Measurements from ENCODE around the gene ARL13B.

GRCh38 chr3:93983408-93983807 lies 3.5 kb downstream of the ARL13B start:
- TF ChIP-seq CEBPB (IDR thresholded peaks at IDR 0.05) (no peak), EP300 (IDR thresholded peaks at IDR 0.05; ENCODE audit: borderline replicate concordance) (no peak), CREB1 (IDR thresholded peaks at IDR 0.05; ENCODE audit: low read depth) (no peak), RAD21 (IDR thresholded peaks at IDR 0.05; ENCODE audit: low read depth) (no peak), TCF12 (IDR thresholded peaks at IDR 0.05; ENCODE audit: low read depth) (no peak), YY1 (IDR thresholded peaks at IDR 0.05; ENCODE audit: low read depth) (no peak), TAF1 (IDR thresholded peaks at IDR 0.05; ENCODE audit: low read depth) (no peak), TEAD4 (IDR thresholded peaks at IDR 0.05) (no peak), ZBTB7A (IDR thresholded peaks at IDR 0.05; ENCODE audit: low read depth) (no peak), FOXM1 (IDR thresholded peaks at IDR 0.05; ENCODE audit: borderline replicate concordance, low read depth) (no peak), EGR1 (IDR thresholded peaks at IDR 0.05) (no peak), NFIC (IDR thresholded peaks at IDR 0.05) (no peak)
- TF ChIP-seq, protein P1, sequence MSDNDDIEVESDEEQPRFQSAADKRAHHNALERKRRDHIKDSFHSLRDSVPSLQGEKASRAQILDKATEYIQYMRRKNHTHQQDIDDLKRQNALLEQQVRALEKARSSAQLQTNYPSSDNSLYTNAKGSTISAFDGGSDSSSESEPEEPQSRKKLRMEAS (IDR thresholded peaks at IDR 0.05), result no peak
- TF ChIP-seq, protein P2, sequence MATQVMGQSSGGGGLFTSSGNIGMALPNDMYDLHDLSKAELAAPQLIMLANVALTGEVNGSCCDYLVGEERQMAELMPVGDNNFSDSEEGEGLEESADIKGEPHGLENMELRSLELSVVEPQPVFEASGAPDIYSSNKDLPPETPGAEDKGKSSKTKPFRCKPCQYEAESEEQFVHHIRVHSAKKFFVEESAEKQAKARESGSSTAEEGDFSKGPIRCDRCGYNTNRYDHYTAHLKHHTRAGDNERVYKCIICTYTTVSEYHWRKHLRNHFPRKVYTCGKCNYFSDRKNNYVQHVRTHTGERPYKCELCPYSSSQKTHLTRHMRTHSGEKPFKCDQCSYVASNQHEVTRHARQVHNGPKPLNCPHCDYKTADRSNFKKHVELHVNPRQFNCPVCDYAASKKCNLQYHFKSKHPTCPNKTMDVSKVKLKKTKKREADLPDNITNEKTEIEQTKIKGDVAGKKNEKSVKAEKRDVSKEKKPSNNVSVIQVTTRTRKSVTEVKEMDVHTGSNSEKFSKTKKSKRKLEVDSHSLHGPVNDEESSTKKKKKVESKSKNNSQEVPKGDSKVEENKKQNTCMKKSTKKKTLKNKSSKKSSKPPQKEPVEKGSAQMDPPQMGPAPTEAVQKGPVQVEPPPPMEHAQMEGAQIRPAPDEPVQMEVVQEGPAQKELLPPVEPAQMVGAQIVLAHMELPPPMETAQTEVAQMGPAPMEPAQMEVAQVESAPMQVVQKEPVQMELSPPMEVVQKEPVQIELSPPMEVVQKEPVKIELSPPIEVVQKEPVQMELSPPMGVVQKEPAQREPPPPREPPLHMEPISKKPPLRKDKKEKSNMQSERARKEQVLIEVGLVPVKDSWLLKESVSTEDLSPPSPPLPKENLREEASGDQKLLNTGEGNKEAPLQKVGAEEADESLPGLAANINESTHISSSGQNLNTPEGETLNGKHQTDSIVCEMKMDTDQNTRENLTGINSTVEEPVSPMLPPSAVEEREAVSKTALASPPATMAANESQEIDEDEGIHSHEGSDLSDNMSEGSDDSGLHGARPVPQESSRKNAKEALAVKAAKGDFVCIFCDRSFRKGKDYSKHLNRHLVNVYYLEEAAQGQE (IDR thresholded peaks at IDR 0.05; ENCODE audit: low read depth), result no peak

Measured in Ishikawa (cell line).